ENCODE measurements around the gene MEF2D.

- TF ChIP-seq CSDC2 (CRISPR knock-in tag; IDR thresholded peaks at IDR 0.05) (no peak), ISL1 (CRISPR knock-in tag; IDR thresholded peaks at IDR 0.05) (no peak), BACH2 (CRISPR knock-in tag; IDR thresholded peaks at IDR 0.05; ENCODE audit: borderline replicate concordance) (no peak), ZC3H10 (CRISPR knock-in tag; IDR thresholded peaks at IDR 0.05) (no peak), SNAI2 (CRISPR knock-in tag; IDR thresholded peaks at IDR 0.05) (no peak), GLIS3 (CRISPR knock-in tag; IDR thresholded peaks at IDR 0.05) (no peak), ZNF8 (CRISPR knock-in tag; IDR thresholded peaks at IDR 0.05) (no peak)
These were observed 19.0 kb downstream of the MEF2D start for GRCh38 chr1:156481527-156481926.
